GM19397 (cell line): ENCODE data around the gene TGM3.
"Not testable (repeated sequence)": the region's sequence is repeated elsewhere in the genome, so short reads cannot be mapped to it uniquely, and the experiment has no call there.

Experiments used
- ATAC-seq: cut with Tn5 transposase; IDR thresholded peaks from one replicate; pipeline ENCODE4 v1.9.1; 2021; ENCODE audit warnings: mild to moderate bottlenecking, moderate library complexity; ENCODE audit not compliant: unreplicated experiment

TGM3 gene, protein sequence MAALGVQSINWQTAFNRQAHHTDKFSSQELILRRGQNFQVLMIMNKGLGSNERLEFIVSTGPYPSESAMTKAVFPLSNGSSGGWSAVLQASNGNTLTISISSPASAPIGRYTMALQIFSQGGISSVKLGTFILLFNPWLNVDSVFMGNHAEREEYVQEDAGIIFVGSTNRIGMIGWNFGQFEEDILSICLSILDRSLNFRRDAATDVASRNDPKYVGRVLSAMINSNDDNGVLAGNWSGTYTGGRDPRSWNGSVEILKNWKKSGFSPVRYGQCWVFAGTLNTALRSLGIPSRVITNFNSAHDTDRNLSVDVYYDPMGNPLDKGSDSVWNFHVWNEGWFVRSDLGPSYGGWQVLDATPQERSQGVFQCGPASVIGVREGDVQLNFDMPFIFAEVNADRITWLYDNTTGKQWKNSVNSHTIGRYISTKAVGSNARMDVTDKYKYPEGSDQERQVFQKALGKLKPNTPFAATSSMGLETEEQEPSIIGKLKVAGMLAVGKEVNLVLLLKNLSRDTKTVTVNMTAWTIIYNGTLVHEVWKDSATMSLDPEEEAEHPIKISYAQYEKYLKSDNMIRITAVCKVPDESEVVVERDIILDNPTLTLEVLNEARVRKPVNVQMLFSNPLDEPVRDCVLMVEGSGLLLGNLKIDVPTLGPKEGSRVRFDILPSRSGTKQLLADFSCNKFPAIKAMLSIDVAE

DNA sequence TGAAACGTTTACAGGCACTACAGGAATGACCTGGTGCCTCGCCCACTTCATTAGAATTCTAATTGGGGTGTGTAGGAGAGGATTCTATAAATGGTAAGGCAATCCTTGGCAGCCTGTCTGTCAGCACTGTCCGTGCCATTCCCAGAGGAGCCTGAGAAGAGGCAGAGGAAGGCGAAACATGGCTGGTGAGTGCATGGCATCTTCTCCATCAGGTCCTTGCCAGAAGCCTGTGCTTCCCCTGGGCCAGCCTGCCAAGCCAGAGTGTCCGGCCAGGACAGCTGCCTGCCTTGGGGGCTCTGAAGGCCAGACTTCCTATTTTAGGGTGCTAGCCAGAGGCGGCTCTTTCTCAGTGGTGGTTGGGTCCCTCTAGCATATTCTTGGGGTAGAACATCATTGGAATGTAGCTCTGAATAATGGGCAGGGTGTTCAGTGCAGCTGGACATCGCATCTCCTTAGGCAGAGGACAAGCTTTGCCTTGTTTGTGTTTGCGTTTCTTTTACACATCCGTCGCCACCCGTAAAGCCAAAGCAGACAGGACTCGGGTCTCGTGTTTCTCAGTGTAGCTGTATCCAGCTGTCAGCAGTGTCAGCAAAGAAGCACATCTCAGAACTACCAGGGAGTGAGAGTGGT is at the start of gene TGM3:
TSS of gene TGM3 (plus strand) at position 116 of the 630 bp plus-strand sequence. CDS start at position 179, 63 bp downstream.
- ATAC-seq = no peak

DNA sequence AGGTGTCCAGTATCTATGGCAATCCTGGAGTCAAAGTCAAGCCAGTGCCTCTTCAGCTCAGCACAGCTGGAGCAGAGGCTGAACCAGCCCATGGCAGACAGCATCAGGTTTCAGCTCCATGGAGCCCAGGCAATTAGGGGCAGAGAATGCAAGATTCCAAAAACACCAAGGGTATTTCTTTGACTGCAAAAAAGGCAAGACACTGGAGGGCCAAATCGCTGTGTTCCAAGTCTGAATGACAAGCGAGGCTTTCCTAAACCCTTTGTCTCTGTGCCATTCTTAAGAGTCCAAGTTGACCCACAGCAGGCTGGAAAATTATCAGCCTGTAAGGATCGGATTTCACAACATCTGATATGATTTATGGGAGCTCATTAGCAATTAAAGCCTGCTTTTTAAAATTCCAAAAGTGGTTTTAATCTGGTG is 49.7 kb upstream of the TGM3 start:
- ATAC-seq = no peak

DNA sequence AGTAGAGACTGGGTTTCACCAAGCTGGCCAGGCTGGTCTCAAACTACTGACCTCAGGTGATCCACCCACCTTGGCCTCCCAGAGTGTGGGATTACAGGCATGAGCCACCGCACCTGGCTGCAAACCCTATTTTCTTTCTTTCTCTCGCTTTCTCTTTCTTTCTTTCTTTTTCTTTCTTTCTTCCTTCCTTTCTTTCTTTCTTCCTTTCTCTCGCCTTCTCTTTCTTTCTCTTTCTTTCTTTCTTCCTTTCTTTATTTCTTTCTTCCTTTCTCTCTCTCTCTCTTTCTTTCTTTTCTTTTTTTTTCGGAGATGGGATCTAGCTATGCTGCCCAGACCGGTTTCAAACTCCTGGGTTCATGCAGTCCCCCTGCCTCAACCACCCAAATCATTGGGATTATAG is 47.0 kb upstream of the TGM3 start:
- no peak for ATAC-seq

DNA sequence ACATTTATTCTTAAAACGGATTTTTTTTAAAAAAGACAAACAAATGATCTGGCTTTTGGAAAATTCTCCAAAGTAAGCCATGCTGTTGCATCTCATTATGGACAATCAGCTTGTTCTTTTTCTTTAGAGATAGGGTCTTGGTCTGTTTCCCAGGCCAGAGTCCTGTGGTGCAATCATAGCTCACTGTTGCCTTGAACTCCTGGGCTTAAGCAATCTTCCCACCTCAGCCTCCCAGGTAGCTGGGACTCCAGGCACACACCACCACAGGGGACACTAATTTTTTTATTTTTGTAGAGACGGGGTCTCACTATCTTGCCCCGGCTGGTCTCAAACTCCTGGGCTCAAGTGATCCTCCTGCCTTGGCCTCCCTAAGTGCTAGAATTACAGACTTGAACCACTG is 45.9 kb upstream of the TGM3 start:
- ATAC-seq = no peak

DNA sequence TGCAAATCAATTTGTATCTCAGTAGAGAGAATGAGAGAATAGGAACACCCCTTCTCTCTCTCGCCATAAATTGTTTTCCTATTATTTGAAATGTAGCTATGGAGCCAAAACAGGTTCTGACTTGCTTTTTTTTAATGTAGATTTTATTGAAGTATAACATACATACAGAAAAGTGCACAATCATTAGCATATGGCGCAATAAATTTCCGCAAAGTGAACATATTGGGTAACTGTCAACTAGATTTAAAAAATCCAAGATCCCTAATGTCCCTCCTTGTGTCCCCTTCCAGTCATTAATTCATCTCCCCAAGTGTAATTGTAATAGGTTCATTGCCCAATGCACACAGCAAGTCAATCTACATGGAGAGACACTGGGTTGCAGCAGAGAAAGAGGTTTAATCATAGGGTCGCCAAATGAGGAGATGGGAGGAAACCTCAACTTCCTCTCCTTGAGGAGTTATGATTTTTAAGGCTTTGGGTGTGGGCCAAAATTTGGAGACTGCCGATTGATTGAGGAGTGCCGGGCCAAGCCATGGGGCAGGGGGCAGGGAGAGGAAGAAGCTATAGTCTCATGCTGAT is 43.3 kb upstream of the TGM3 start:
- ATAC-seq = no peak

DNA sequence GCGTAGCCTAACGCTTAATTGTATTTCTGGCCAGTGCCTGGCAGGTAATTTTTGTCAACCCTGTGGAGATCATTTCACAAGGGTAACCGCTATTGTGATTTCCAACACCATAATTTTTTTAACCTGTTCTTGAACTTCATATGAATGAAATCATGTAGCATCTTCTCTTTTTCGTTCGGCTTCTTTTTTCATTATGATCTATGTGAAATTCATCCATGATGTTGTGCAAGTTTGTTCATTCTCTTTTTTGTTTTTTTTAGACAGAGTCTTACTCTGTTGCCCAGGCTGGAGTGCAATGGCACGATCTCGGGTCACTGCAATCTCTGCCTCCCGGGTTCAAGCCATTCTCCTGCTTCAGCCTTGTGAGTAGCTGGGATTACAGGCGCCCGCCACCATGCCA is 42.5 kb upstream of the TGM3 start:
- ATAC-seq = no peak

DNA sequence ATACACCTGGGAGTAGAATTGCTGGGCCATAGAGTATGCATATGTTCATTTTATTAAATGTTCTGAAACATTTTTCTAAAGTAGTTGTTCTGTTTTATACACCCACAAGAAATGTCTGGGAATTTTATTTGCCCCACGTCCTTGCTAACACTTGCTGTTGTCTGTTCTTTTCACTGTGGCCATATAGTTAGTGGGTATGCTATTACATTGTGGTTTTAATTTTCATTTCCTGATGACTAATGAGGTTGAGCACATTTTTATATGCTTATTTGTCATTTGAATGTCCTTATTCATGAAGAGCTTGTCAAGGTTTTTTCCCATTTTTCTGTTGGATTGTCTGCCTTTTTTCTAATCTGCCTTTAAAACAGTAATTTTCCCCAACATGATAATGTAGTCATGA is 41.5 kb upstream of the TGM3 start:
- ATAC-seq = no peak

DNA sequence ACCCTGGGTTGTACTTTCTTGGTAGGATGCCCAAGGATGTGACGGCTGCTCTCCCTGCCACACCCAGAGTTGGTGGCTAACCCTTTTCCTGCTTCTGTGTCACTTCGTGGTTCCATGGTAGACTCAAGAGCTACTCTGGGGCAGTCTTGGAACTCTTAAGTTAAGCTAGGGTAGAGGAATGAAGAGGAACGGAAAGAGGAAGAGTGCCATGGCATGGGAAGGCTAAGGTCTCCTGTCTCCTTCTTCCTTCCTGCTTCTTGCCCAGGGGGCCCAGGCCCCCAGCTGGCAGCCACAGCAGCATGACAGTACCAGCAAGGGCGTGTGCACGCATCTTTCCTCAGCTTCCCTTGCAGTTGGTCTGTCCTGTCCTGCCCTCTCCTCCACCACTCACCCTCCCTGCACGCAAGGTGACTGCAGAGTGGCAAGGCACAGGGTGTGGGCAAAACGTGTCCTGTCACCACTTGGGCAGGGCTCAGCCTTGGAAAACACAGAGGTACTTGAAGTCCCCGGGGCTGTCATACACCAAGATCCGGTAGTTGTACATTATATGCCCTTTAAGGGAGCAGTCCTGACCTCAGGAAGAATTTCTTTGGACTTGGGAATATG is 39.8 kb upstream of the TGM3 start:
- ATAC-seq = no peak

DNA sequence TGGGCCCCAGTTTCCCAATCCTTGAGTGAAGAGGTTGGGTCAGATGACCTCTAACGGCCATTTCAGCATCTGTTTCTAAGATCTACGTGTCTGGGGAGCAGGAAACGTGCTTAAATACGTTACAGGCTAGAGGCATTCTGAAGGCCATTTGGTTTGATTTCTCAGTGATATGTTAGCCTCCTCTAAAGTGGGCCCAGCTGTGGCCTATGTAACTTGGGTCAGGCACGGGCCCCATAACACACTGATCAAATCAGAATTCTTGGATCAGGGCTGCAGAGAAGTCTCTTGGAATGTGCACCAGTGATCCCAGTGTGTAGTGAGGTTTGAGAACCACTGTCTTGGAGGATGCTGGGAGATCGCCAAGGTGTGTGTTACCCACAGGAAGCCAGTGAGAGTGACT is 36.1 kb upstream of the TGM3 start:
- ATAC-seq = no peak

DNA sequence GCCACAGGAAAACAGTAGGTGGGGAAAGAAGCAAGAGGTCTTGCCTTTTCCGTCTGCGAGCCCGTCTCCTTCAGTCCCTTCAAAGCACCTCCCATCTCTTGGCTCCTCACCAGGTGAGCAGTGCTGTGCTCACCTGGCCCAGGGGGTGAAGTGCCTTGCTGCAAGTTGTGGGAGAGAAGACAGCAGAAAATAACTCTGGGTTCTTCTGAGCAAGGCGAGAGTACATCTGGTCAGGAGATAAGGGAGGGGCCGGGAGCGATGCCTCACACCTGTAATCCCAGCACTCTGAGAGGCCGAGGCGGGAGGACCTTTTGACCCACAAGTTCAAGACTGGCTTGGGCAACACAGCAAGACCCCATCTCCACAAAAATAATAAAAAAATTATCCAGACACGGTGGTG is 35.6 kb upstream of the TGM3 start:
- no peak for ATAC-seq

DNA sequence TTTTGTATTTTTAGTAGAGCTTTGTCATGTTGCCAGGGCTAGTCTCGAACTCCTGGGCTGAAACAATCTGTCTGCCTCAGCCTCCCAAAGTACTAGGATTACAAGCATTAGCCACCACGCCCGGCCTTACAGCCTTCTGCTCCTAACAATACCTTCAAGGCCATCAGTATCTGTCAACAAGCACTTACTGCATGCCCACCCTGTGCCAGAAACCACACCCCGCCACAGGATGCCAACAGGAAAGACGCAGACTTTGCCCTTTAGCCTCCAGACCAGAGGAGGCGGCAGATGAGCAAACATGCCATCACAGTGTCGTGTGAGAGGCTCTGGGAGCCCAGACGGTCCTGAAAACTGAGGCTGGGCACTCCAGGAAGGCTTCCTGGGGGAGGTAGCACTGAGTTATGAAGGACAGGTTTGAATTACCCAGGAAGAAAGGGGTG is 34.7 kb upstream of the TGM3 start:
- no peak for ATAC-seq

DNA sequence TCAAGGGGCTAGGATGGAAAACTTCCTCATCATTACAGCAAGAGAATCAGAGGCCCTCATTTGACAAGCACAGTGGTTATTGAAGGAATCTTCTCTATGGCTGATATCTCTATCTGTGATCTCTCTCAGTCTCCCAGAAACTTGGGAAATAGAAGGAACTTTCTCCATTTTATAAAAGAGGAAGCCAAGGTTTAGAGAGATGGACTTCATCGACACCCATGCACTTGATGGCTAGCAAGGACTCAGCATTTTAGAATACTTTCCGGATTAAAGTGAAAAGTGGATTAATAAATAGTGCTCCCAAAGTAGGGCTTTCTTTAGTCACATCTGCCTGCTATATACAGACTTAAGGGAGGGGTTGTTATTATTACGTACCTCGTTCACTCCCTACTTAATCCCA is 34.2 kb upstream of the TGM3 start:
- no peak for ATAC-seq

DNA sequence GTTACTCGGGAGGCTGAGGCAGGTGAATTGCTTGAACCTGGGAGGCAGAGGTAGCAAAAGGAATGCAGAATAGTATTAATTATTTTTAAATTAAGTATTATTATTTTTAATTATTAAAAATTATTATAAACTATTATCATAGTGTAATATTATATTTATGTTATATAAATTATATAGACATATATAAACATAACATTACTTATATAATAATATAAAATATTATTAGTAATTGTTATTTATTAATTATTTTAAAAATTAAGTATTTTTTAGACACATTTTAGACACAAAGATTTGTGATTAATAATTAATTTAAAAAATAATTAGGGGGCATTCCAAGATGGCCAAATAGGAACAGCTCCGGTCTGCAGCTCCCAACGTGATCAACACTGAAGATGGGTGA is 31.7 kb upstream of the TGM3 start:
- ATAC-seq = no peak

DNA sequence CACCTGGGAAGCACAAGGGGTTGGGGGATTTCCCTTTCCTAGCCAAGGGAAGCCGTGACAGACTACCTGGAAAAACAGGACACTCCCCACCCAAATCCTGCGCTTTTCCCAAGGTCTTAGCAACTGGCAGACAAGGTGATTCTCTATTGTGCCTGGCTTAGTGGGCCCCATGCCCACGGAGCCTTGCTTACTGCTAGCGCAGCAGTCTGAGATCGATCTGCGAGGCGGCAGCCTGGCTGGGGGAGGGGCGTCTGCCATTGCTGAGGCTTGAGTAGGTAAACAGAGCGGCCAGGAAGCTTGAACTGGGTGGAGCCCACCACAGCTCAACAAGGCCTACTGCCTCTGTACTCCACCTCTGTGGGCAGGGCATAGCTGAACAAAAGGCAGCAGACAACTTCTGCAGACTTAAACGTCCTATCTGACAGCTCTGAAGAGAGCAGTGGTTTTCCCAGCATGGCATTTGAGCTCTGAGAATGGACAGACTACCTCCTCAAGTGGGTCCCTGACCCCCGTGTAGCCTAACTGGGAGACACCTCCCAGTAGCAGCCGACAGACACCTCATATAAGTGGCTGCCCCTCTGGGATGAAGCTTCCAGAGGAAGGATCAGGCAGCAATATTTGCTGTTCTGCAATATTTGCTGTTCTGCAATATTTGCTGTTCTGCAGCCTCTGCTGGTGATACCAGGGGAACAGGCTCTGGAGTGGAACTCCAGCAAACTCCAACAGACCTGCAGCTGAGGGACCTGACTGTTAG is 31.0 kb upstream of the TGM3 start:
- ATAC-seq = not testable (repeated sequence)

DNA sequence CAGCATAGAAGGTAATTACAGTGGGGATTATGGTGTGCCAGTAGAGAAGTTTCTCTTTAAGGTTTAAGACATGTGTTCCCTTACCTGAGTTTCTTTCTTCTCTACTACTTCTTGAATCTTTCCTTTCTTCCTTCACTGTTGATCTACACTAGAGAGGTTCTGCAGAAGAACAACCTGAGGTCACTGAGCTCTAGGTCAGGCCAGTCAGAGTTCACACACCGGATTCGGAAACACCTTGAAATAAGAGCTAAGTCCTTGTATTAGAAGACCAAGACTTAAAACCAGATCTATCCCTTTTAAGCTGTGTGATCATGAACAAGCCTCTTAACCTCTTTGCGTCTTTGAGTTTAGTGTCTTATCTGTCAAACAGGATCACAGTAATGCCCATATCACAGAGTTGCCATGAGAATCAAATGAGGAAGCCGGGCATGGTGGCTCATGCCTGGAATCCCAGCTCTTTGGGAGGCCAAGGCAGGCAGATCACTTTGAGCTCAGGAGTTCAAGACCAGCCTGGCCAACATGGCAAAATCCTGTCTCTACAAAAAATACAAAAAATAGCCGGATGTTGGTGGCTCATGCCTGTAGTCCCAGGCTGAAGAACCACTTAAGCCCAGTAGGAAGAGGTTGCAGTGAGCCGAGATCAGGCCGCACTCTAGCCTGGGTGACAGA is 22.0 kb upstream of the TGM3 start:
- no peak for ATAC-seq

DNA sequence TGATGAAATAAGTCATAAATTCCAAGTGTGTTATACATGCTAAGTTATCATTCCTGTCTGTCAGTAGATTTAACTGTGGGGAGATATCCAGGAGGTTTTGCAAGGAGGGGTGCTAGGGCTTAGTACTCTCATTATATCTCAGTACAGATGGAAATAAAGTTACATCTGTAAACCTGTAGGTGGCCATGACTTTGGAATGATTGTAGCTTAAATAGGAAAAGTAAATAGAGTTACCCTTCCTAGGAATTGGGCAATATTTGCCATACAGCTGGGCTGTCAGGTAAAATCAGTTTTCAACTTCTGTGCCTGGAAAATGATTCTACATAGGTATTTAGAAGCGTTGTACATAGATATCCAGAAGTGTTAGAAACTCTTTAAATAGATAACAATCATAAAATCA is 19.8 kb upstream of the TGM3 start:
- no peak for ATAC-seq

DNA sequence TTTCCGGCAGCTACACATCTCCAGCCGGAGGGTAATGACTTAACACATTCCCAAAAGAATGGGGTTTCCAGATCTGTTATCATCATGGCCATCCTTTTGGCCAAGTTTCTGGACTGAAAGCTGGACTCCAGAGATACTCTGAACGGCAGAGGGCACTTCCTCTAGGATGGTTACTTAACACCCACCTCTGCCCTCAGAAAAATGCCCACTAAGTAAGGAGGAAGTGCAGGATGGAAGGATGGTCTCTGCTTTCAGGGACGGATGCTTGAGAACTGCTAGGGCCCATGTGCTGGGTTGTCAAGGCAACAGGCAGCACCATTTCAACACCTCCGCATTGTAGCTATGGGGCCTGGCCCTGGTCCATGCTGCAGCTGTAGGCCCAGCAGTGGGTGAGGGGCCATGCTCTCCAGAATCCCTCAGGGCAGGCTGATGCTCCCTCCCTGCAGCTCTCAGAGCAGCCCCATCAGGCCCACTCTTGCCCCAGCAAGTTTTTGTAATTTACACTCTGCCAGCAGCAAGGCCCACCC is 16.5 kb upstream of the TGM3 start:
- ATAC-seq = no peak

DNA sequence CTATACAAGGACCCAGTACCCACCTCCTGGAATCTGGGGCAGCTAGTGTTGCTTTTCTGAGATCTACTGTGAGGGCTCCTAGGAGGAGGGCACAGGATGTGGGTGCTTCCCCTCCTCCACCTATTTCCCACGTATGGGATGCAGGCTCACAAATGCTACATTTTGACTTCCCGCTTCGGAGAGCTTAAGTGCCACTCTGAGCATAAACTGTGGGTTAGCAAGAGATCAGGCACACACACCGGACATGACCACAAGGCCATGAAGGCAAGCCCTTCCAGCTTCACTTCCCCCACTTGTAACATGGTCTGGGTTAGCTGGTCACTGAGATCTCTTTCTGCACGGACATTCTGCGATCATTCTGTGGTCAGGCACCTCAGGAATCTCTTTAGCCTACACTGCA is 15.7 kb upstream of the TGM3 start:
- no peak for ATAC-seq

DNA sequence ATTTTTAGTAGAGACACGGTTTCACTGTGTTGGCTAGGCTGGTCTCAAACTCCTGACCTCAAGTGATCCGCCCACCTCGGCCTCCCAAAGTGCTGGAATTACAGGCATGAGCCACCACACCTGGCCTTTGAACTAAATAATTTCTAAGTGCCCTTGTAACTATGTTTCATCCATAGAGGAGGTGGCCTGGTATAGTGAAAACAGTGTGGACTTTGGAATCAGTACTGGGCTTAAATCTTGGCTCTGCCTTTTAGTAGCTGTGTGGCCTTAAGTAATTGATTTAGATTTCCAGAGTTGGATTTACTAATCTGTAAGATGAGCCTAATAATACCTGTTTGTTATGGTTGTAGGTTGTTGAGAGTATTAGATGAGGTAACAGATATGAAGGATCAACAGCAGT is 14.2 kb upstream of the TGM3 start:
- no peak for ATAC-seq

DNA sequence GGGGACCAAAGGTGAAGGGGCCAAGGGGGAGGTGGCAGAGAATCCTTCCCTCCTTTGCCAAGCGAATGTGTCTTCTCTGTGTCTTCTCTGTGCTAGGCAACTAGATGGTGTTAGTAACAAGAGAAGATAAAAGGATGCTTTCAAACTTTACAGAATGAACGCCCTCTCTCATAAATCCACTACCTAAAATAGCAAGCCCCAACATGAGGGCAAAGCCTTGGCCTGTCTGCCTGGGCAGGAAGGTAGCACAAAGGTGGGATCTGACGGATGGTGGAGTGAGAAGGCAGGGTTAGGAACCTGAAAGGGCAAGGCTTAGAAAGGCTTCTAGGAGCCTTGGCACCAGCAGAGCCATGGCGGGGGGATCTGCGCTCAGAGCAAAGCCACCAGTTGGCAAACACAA is 13.6 kb upstream of the TGM3 start:
- ATAC-seq = no peak
